Upper lobe of left lung (tissue), 4 donors: ENCODE measurements around the gene RB1.

Experiments used
- POLR2A ChIP-seq, 4 donors: fragments of 450-650 bp; IDR thresholded peaks; one replicate each; pipeline ENCODE4 v1.5.1; 2016 to 2017; ENCODE audit warnings: antibody characterized with exemption in 4 of 4, mild to moderate bottlenecking in 2 of 4
- POLR2AphosphoS5 ChIP-seq, 2 donors: sonication (generic); formaldehyde crosslinking; IDR thresholded peaks; one replicate each; pipeline ENCODE4 v1.5.1; 2017; ENCODE audit warnings: antibody characterized with exemption in 2 of 2
- TF ChIP-seq, protein P1 (sequence below), 6 experiments: fragments of 450-650 bp in 4 of 6; fragments of 200-600 bp in 2 of 6; sonication (generic) in 2 of 6; IDR thresholded peaks; one replicate each; pipeline ENCODE4 v1.5.1; 2016 to 2019; ENCODE audit warnings: antibody characterized with exemption in 6 of 6

DNA sequence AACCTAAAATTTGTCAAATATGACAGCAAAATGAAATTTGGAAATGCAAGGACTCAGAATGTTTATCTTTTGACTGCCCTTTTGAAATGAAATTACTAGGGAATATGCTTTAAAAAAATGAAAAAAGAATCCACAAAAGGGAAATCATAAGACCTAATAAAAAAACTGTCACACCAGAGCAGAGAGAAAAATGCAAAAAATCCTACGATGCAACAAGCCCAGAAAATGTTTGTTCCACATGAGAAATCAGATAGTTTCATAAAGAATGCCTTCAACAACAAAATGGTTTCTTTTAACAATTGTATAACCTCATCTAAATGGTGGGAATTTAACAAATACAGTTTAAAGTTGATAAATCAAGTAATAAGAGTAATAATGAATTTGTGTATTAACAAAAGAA, 101.4 kb downstream of the RB1 start:
- no peak for TF ChIP-seq POLR2AphosphoS5 (IDR thresholded peaks at IDR 0.05)
- TF ChIP-seq, protein P1, sequence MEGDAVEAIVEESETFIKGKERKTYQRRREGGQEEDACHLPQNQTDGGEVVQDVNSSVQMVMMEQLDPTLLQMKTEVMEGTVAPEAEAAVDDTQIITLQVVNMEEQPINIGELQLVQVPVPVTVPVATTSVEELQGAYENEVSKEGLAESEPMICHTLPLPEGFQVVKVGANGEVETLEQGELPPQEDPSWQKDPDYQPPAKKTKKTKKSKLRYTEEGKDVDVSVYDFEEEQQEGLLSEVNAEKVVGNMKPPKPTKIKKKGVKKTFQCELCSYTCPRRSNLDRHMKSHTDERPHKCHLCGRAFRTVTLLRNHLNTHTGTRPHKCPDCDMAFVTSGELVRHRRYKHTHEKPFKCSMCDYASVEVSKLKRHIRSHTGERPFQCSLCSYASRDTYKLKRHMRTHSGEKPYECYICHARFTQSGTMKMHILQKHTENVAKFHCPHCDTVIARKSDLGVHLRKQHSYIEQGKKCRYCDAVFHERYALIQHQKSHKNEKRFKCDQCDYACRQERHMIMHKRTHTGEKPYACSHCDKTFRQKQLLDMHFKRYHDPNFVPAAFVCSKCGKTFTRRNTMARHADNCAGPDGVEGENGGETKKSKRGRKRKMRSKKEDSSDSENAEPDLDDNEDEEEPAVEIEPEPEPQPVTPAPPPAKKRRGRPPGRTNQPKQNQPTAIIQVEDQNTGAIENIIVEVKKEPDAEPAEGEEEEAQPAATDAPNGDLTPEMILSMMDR (IDR thresholded peaks at IDR 0.05): no peak
- TF ChIP-seq POLR2A (IDR thresholded peaks at IDR 0.05): no peak
